HS-5 (cell line): Measurements from ENCODE around the gene TCFL5.
"Not testable (repeated sequence)": the region's sequence is repeated elsewhere in the genome, so short reads cannot be mapped to it uniquely, and the experiment has no call there.

ENCODE experiments used
- DNase-seq: peaks from one replicate; pipeline ENCODE4 v3.0.0-alpha.2; 2012; ENCODE audit warnings: low read depth

The TCFL5 gene

DNA sequence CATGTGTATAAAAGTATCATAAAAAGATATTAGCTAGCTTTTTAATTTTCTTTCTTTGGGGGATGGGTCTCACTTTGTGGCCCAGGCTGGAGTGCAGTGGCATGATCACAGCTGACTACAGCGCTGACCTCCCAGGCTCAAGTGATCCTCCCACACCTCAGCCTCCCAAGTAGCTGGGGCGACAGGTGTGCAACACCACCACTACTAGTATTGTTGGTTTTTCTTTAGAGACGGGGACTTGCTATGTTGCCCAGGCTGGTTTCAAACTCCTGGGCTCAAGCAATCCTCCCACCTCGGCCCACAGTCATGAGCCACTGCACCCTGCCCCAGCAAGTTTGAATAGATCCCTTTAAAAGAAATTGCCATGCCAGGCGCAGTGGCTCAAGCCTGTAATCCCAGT lies 6.5 kb downstream of the TCFL5 start:
- no peak for DNase-seq

DNA sequence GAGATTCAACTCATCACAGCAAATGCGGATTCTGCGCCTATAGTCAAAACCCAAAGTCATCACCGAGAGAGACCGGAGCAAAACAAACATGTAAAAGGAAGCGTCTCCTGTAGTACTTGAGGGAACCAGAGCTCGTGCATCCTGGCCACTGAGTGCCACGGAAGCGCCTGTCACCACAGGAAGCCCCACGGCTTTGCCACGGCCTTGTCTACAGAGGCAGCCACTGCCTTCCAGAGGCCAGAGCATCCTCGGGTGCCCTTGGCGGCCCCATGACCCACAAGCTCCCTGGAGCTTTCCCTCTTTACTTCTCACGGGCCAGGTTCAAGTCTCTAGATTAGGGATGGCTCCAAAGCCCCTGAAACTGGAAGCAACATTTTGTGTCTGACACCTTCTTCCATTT lies 7.5 kb downstream of the TCFL5 start:
- no peak for DNase-seq

DNA sequence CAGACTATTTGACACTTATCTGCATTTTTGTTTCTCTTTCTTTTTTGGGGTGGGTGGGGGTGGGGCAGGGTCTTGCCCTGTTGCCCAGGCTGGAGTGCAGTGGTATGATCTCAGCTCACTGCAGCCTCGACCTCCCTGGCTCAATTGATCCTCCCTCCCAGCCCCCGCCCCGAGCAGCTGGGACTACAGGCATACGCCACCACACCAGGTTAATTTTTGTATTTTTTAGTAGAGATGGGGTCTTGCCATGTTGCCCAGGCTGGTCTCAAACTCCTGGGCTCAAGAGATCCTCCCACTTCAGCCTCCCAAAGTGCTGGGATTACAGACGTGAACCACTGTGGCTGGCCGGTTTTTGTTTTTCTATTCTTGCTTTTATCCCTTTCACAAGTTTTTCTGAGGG lies 8.3 kb downstream of the TCFL5 start:
- DNase-seq: not testable (repeated sequence)

DNA sequence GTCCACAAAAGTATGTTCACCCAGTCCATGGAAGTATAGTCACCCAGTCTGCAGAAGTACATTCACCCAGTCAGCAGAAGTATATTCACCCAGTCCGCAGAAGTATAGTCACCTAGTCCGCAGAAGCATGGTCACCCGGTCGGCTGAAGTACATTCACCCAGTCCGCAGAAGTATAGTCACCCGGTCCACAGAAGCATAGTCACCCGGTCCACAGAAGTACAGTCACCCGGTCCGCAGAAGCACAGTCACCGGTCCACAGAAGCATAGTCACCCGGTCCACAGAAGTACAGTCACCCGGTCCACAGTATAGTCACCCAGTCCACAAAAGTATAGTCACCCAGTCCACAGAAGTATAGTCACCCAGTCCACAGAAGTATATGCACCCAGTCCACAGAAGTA lies 8.8 kb downstream of the TCFL5 start:
- DNase-seq: no peak

DNA sequence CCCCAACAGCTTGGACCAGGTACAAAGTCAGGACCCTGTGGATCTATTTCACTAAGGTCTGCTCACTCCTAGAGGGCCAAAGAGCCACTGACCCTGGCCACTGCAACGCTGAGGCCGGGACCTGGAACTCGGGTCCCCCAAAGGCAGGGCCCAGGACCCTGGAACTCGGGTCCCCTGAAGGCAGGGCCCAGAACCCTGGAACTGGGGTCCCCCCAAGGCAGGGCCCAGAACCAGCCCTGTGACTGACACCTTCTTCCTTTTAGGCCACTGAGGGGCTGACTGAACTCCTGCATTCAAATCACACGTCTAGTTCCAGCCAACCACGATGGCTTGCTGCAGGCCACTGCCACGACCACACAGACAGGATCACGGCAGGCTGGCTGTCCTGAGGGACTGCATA lies 9.4 kb downstream of the TCFL5 start:
- no peak for DNase-seq

DNA sequence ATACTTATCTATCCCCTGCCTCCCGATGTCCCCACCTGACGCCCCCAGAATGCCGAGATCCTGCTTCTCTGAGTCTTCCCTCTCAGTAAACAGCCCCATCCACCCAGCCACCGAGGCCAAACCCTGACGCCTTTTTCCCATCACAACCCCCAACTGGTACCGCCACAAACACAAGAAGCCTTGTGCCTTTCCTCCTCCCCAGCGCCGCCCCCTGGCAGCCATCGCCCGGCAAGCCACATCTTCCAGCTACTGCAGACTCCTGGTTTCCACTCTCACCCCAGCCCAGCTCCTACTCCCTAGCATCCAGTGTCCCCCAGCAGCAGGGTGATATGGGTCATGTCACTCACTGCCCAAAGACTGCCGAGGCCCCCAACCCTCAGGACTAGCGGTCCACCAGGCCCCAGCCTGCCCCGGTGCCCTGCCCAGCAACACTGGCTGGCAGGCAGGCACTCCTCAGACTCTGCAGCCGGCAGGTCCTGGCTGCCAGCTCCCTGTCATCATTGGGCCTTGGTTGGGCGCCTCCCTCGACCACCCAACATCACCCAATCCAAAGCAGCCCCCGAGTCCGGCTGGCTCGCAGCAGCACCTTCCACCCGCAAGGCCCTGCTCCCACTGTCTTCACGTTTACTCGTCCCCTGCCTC lies 11.2 kb downstream of the TCFL5 start:
- no peak for DNase-seq

DNA sequence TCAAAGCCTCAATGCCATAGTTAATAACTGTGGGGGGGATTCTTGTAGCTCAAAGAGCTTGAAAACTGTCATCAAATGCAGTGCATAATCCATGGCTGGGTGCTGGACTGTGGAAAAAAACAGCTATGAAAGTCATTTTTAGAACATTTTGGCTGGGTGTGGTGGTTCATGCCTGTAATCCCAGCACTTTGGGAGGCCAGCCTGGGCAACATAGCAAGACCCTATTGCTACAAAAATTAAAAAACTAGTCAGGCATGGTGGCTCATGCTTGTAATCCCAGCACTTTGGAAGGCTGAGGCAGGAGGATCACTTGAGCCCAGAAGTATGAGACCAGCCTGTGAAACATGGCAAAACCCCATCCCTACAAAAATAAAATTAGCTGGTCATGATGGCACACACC lies 12.2 kb downstream of the TCFL5 start:
- no peak for DNase-seq

DNA sequence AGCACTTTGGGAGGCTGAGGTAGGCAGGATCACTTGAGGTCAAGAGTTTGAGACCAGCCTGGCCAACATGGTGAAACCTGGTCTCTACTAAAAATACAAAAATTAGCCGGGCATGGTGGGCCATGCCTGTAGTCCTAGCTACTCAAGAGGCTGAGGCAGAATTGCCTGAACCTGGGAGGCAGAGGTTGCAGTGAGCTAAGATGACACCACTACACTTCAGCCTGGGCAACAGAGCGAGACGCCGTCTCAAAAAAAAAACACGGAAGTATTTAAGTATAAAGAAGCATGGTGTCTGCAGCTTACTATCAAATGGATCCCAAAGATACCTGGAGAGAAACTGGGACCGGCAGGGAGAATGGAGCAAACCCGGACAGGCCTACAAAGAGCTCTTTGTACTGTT lies 12.7 kb downstream of the TCFL5 start:
- DNase-seq: not testable (repeated sequence)

DNA sequence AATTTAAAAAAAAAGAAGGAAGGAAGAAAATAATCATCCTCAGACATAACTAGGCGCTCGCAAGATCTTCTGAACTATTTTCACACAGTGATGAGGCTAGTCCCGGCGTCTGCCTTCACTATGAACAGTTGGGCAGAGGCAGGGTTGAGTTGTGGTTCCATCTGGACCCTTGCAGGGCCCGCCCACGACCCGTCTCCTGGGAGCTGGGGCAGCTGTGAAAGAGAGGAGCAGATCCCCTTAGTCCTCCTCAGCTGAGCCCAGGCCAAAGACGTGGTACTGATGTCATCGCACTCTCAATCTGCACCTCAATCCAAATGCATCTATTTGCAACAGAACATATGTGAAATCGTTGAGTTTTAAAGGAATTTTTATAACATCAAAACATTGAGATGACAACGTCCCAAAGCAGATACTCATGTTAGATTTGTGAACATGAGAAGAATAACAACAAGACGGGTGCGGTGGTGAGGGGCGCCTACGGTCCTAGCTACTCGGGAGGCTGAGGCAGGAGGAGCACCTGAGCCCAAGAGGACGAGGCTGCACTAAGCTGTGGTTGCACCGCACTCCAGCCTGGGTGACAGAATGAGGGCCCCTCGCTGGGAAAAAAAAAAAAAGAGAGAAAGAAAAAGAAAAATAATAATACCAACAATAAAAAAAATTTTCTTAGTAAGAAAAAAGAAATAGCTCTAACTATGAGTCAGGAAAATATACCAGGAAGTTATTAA lies 15.3 kb downstream of the TCFL5 start:
- DNase-seq: no peak

DNA sequence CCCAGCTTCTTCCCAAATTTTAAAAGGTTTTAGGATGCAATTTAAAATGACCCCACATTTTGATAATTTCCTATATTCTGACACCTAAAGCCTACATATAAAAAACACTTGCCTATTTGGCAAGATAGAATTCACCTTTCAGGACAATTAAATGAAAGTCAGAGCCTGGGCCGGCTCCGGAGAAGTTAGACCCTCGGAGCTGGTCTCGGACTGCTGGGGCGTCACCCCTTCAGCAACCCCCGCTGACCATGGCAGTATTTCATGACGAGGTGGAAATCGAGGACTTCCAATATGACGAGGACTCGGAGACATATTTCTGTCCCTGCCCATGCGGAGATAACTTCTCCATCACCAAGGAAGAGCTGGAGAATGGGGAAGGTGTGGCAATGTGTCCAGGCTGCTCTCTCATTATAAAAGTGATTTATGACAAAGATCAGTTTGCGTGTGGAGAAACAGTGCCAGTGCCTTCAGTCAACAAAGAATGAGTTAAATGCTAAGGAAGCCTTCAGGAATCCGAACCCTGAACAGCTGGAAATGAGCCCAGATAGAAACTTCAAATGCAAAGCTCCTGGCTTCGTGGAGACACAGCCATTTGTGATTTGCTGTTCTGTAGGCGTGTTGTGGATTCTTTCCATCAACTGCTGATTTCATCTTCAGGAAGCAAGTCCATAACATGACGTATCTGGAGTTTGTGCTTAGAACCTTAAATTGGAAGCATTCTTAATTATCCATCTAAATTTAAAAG lies 16.0 kb downstream of the TCFL5 start:
- DNase-seq: no peak

DNA sequence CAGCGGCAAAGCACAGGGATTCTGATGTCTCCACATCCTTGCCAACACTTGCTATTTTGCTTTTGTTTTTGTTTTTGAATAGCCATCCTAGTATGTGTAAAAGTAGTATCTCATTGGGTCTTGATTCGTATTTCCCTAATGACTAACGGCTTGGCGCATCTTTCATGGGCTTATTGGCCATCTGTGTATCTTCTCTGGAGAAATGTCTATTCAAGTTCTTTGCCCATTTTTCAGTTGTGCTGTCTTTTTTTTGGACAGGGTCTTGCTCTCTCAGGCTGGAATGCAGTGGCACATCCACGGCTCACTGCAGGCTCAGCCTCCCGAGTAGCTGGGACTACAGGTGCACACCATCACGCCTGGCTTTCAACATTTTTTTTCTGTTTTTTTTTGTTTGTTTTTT lies 17.4 kb downstream of the TCFL5 start:
- DNase-seq: no peak

DNA sequence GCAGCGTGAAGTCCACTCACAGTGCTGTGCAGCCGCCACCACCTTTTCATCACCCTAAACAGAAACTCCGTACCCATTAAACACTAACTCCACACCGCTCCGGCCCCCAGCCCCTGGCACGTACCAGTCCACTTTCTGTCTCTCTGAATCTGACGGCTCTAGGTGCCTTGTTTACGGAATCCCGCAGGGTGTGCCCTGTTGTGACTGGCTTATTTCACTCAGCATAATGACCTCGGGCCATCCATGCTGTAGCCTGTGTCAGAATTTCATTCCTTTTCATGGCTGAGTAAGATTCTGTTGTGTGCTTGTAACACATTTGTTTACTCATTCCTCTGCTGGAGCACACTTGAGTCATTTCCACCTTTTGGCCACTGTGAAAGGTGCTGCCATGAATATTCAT lies 18.0 kb downstream of the TCFL5 start:
- DNase-seq: no peak

DNA sequence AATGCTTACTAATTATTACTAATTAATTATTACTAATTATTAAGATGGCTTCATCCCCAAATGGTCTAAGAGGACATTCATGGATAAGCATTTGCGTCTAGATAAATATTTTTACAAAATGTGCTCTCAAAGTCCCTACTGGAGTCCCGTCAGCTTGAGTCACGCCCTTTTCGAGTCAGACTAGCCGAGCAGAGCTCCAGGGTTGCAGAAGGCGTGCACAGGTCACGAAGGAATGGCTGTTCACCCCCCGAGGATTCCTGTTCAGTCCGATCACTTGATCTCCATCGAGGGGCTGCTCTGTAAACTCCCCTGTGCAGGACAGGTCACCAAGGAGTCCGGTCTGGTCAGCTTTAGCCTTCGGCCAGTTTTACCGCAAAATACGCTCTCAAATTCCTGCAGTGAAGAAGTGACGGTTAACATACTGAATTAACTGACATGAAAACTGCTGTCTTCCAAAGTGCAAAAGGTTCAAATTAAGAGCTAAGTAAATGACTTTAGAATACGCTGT lies 19.9 kb downstream of the TCFL5 start:
- DNase-seq: no peak

DNA sequence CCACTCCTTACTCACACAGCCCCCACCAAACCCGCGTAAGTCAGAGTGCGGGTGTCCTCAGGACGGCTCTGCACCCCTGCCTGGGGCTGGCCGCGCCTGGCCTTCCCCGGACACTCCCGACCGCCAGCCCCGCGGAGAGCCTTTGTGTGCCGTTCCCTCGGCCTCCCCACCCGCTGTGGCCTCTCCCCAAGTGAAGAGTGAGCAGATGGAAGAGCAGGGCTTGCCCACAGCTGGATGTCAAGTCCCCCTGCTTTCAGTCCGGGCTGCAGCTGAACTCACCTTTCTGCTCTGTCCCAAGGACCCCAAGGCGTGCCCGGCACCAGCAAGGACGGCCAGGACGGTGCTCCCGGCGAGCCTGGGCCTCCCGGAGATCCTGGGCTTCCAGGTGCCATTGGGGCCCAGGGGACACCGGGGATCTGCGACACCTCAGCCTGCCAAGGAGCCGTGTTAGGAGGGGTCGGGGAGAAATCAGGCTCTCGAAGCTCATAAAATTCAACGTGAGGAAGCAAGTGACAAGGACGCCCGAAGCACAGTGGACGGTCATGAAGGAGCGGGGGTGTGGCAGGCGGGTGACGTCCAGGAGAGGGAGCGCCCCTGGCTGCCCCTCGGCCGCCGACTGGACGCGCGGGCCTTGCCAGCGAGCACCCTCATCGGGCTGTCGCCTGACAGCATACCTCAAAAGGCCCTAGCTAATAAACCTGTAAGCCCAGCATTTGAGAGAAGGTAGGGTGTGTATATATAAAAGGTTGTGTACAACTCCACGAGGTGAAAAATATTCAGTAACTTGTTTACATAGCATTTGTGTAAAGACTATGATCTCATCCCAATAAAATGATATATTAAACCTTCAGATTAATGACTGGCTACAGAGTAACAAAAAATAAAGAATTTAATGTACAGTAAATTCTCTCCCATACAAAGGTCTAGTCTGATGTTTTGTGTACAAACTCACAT lies 21.1 kb downstream of the TCFL5 start:
- no peak for DNase-seq

DNA sequence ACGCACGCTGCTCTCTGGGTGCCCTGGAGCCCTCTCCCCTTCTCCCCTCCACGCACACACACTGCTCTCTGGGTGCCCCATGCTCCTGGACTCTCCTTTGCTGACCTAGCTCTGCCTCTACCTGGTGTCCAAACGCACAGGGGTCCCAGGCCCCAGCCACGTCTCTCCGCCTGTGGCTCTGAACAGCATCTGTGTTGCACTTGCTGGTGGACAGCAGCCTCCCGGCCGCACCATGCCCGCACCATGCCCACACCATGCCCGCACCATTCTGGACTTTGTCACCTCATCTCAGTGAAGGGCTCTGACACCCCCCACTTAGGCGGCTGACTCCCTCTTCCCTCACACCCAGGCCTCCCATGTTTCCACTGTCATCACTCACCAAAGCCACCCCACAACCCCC lies 21.8 kb downstream of the TCFL5 start:
- DNase-seq: no peak

DNA sequence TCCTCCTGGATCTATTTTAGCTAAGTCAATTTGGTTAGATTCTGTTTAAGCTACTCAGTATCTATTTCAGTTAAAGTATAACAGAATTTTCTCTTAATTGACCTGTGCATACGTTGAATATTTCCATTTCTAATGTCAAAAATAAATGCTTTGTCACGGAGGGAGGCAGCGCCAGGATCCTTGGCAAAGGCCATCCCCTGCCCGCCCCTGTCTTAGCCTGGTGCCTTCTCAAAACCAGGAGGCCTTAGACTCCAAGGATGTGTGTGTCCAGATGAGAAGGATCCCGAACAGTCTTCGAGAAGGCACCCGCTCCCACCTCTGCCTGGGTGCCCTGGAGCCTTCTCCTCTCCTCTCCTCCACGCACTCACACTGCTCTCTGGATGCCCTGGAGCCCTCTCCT lies 22.4 kb downstream of the TCFL5 start:
- no peak for DNase-seq

DNA sequence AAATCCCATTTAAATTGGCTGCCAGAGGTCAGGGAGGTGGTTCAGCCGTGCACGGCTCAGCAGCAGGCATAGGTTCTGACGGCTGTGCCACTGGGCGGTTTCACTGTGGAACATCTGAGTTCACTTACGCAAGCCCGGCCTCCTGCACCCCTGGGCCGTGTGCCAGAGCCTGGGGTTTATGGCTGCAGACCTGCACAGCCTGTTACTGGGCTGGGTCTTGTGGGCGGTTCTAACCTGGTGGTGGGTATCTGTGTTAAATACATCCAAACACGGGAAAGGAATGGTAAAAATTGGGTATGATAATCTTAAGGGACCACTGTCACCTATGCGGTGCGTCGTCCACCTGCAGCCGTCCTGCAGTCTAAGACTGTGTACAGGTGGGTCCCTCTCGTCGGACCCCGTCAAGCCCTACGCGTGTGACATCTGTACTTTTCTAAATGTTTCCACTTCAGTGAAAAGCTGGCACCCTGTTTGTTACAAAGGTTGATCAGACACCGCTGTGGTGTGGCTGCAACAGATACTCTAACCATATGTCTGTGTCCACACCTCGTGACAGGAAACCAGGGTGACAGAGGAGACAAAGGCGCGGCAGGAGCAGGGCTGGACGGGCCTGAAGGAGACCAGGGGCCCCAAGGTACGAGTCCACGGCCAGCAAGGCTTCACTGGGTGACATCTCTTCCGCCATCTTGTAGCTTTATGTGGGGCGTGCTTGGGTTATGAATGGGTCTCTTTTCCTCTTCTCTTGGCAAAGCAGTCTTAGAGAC lies 23.3 kb downstream of the TCFL5 start:
- no peak for DNase-seq

DNA sequence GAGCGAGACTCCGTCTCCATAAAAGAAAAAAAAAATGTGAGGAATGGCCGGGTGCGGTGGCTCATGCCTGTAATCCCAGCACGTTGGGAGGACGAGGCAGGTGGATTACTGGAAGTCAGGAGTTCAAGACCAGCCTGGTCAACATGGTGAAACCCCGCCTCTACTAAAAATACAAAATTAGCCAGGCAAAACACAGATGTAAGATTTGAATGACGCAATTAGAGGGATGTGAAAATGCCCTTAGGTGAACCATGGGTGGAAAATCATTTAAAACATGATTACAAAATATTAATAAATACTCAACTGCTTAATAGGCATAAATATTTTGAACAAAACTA lies 23.9 kb downstream of the TCFL5 start:
- no peak for DNase-seq

DNA sequence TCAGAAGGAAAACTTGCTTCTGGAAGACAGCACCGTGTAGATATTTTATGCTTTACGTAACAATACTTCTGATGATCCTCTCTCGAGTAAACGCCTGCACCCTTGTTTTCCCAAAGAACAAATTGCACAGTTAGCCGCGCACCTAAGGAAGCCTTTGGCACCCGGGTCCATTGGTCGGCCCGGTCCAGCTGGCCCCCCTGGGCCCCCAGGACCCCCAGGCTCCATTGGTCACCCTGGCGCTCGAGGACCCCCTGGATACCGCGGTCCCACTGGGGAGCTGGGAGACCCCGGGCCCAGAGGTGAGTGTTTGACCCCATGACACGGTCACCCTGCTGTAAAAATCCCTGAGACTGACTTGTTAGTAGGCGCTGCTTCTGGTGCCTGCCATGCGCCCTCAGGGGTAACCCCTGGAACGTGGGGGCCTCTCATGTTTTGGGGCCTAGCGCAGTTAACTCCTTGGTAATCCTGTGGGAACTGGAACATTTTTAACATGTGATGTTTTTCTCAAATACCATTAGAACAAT lies 24.6 kb downstream of the TCFL5 start:
- no peak for DNase-seq

DNA sequence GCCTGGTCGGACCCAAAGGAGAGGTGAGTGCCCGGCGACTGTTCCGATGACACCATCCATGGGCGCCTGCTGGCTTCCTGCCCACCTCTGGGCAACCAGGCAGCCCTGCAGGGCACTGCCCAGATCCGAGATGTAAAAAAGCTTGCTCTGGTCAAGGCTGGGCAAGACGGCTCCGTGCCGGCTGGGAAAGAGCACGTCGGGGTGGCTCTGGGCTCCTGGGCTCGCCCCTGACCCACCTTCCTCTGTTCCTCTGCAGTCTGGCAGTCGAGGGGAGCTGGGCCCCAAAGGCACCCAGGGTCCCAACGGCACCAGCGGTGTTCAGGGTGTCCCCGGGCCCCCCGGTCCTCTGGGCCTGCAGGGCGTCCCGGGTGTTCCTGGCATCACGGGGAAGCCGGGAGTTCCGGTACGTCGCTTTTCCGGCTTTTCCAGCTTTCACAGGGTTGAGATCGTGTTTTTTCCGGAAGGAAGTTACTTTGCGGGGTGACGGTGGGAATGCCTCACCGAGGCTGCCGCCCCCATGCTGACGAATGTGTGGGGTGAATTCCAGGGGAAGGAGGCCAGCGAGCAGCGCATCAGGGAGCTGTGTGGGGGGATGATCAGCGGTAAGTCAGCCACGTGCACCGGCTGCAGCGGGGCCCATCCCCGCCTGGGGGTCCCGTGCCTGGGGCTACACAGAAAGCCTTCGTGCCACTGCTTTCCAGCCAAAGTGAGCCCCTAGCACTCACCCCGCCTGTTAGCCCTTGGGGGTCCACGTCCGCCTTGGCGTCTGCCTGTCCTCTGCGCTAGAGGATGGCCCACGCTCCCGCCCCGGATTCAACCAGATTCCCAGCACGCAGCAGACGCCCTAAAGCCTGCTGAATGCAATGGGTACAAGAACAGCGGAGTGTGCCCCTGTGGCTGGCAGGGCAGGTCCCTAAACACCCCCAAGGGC lies 25.4 kb downstream of the TCFL5 start:
- peak; percentile 52 for DNase-seq
